HT1080 (cell line): Measurements from ENCODE around the gene CCDC3. TPM values are rescaled to one million over a fixed set of nuclear protein-coding genes. Genes with fewer than 3 reads are reported as not detected.
A peak's percentile ranks its signal among the peaks of the same experiment; 100 is the strongest.

Experiments used
- DNase-seq: peaks from one replicate; pipeline ENCODE4 v3.0.0-alpha.2; 2015; ENCODE audit warnings: low read depth
- total RNA-seq: library from RNA; depleted of rRNA; stranded (reverse); fragments of >200 nt; shearing (Covaris generic); gene quantifications from 2 replicates; pipeline ENCODE4 v1.2.3, GENCODE V29; 2014

CCDC3 gene
- total RNA-seq, 1 experiment from 2014 or later: 0.48 TPM

DNA sequence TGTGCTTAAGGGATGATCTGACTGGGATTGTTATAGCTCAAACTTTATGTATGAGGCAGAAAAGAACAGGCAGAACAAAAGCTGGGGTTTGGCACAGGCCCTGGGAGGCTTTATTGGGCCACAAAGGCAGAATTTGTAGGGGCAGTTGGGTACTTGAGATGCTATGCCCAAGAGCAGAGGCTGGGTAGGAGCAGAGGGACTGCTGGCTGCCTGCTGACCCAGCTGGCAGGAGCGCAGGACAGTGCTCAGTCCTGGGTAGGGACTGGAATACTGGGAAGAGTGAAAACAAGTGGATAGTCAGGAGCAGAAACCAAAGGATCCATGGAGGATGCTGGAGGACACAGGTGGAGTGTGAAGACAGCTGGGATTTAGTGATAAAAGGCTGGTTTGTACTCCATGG lies 75.7 kb downstream of the CCDC3 start:
- no peak for DNase-seq

DNA sequence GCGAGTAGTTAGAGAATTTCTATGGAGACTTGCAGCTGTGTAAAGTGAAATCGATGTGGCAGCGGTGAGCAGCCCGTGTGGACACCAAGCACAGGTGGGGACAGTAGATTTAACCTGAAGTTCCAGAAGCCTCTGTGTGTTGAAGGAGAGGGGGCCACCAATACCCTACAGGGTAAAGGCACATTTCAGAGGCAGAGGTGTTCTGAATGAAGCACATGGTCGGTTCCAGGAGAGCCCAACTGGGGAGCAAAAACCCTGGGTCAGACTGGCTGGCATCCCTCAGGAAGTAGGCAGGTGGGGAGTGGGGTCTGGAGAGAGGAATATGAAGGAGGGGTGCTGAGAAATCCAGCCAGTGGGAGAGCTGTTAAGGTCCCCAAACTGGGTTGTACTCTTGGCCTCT lies 76.6 kb downstream of the CCDC3 start:
- DNase-seq: no peak

DNA sequence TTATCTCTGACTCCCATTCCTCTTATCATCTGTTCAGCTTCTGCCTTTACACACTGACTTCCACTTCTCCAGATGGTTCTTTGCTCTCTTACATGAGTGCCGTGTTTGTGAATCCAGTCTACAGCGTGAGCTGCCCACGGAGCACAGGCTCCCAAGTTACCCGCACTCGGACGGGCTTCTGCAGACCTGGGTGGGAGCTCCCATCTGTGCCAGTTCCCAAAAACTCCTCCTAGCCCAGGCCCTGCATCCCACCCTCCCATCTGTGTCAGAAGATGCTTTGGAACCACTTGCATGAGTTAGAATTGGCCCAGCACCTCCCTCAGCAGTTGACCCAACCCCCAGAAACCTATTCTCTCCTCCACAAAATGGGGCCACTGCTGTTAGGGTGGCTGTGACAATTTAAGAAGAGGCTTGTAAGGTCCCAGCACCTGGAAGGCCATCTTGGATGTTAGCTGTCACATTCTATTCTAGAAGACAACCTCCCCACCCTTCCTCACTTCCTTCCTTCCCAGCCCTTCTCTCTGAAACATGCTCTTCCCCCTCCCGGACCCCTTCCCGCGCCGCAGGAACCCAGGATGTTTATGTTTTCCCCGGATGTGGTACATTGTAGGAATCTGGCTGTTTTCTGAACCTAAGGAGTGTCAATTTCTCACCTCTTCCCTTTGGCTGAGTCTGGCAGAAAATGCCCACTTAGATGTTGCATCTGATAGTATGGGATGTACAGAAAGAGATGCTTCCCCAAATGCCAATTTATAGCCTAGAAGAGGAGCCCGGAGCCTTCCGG lies 79.2 kb downstream of the CCDC3 start:
- peak; percentile 24 for DNase-seq

DNA sequence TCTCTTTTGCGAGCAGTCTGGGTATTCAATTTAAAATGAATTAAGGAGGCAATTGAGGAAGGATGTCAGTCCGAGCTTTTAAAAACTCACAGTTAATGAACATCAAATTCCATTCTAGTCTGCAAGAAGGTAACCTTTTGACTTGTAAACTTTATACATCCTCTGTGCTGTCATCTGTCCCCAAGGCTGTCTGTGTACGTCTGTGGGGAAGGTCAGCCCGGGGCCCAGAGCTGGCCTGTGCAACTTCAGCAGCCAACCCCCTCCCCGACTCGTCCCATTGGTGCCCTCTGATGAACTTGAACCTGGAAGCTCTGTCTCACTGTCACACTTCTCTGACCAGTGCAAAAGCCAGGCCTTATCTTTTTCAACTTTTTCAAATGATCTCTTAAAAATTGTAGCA lies 80.3 kb downstream of the CCDC3 start:
- no peak for DNase-seq

DNA sequence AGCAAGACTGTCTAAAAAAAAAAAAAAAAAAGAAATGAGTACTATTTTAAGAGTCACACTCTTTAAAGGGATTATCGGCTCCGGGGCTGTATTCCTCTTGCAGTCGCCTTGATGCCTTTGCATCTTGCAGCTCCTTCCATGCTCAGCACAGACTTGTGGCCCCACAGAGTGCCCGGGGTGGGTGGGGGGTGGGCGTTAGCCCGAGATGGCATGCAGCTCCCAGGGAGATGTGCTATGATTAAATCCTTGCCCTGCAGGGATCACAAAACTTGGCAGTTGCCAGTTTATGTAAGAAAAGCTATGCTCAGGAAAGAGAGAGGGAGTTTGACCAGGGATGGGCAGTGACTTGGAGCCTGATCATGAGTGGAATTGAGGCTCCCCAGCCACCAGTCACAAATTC lies 81.9 kb downstream of the CCDC3 start:
- no peak for DNase-seq

DNA sequence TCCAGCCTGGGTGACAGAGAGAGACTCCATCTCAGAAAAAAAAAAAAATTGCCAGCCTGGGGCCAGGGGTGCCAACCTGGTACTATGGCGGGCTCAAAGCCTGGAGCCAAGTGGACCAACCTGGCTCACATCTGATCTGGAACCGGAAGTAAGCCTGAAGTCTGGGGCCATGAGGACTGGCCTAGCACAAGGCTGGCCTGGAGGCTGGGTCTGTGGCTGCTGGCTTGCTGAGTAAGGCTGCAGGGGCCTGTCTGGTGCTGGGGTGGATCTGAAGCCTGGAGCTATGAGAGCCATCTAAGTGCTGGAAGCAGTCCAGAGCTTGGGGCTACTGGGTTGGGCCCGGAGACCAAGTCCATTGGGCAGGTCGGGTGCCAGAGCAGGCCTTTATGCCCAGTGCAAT lies 84.9 kb downstream of the CCDC3 start:
- DNase-seq: no peak

DNA sequence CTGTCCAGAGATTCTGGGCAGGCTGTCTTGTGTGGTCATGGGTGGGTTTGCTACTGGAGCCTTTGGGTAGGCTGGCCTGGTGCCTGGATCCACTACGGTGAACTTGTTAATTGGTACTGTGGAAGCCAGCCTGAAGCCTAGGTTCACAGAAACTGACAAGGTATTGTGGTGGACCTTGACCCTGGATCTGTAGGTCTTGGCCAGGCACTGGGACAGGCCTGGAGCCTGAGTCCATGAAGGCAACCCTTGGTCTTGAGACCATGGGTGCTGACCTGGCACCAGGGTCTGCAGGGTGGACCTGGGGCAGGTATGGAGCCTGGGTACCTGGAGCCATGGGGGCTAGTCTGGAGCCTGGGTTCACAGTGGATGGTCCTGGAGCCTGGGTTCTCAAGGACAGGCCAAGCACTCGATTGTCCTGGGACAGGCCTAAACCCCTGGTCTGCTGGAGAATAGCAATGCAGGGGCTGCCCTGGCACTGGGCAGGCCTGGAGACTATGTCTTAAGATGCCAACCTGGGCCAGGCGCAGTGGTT lies 85.8 kb downstream of the CCDC3 start:
- DNase-seq: no peak

DNA sequence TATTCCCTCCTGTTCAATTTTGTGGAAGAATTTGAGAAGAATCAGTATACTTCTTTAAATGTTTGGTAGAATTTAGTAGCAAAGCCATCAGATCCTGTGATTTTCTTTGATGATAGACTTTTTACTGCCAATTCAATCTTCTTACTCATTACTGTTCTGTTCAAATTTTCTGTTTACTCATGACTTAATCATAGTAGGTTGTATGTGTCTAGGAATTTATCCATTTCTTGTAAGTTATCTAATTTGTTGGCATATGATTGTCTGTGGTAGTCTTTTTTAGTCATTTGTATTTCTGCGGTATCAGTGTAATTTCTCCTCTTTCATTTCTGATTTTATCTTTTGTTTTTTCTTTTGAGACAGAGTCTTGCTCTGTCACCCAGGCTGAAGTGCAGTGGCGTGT lies 87.4 kb downstream of the CCDC3 start:
- no peak for DNase-seq

DNA sequence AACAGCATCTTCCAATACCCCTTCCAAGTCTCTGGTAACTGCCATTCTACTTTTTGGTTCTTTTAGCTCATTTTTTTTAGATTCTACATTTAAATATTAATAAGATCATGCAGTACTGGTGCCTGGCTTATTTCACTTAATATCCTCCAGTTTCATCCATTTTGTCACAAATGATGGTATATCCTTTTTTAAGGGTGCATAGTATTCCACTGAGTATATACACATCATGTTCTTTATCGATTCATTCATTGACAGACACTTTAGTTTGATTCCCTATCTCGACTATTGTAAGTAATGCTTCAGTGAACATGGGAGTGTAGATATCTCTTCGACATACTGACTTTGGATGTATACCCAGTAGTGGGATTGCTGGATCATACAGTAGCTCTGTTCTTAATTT lies 89.7 kb downstream of the CCDC3 start:
- DNase-seq: no peak

DNA sequence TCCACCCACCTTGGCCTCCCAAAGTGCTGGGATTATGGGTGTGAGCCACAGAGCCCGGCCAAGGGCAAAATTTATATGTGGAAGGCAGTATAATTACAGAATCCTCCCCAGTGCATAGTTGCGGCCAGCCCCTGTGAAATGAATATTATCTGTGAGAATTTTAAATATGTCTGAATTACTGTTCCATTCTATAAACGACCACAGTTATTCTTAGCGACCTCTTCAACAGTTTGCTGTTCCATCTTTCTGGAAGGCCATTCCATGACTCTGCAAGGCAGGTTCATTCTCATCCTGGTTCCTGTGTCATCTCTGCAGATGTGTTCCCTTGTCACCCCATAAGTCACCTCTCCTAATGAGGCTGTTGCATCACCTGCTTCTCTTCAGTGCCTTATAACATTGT lies 90.7 kb downstream of the CCDC3 start:
- no peak for DNase-seq

DNA sequence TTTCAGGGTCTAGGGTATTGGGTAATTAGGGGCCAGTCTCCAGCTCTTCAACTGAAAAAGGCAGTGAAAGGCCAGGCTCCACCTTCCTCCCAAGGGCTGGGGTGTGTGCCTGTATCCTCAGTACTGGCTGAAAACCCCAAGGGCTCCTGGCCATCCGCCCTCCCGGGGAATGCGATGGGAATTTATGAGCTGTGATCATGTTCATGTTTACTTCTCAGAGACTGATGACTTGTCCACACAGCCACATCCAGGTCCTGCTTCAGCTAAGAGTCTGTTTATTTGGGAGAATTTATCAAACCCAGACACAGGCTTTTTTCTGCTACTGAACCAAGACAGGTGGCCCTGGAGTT lies 91.7 kb downstream of the CCDC3 start:
- no peak for DNase-seq

DNA sequence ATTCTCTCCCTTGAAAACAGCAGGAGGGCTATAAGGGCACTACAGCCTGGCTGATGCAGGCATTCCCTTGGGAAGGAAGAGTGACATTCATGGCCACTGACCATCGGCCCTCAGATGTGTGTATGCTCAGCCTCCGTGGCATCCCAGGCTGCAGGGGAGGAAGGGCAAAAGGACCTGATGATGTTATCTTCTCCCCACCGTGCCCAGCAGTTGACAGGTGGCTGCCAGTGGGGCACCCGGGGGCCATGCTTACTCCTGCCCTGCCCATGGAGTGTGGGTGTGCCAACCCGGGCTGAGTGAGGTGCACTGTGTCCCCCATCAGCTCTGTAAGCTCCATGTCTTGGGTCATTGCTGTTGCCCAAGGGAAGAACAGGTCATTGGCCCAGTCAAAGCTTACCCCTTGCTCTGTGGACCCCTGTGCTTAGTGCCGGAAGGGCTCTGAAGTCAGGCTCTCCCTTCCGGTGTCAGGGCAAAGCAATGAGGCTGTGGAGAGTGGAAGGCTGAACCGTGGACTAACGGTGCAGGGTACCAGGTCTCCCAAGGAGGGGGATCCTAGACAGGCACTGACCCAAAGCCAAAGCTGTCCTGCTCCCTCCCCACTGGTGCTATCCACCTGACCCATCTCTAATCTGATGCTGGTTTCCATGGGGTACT lies 92.2 kb downstream of the CCDC3 start:
- no peak for DNase-seq

DNA sequence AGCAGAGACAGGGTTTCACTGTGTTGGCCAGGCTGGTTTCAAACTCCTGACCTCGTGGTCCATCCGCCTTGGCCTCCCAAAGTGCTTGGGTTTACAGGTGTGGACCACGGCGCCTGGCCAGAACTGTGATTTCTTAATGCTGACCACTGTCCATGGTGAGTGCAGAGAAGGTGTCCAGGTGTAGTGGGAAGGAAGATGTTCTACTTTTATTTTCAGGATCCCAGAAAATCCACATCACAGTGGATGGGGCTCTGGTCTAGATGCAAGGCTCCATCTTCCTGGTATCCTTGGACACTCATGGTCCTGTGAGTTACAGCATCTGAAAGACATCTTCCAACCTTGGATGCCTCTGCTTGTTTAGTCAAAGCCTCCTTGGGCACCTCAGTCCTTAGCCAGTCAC lies 92.7 kb downstream of the CCDC3 start:
- no peak for DNase-seq

DNA sequence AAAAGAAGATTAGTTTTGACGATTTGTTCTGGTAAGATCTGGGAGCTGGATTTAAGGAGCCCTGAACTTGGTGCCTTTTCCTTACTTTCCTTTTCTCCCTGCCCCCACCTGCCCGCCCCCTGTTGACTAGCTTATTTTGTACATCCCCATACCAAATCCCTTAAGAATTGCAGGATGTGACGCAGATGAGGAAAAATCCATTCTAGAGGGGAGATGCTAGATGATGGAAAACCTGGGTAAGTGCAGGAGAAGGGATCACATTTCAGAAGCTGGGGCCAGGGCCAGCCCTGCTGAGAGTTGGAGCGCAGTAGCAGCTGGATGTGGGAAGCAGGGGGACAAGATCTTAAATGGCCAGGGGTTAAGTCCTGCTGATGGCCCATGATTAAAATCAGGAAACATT lies 93.9 kb downstream of the CCDC3 start:
- peak; percentile 71 for DNase-seq

DNA sequence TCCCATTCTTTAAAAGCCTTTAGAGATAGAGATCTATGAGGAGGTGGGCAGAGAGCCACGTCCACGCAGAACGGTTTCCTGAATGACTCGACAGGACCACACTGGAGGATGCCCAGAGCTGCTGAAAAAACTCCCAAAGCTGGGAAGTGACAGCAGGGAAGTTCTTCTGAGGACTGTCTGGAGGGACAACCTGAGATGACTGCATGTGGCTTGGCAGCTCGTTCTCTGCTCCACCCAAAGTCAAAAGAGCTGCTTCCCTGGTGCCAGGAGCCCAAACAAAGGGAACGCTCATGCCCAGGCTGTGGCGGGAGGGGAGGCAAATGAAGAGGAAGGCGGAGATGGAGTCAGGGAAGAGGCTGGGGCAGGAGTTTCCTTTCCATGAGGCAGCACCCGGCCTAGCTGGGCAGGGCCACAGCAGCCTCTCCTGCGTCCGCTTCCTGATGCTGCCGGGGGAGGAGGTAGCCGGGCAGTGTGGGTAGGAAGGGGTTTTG lies 95.4 kb downstream of the CCDC3 start:
- no peak for DNase-seq

DNA sequence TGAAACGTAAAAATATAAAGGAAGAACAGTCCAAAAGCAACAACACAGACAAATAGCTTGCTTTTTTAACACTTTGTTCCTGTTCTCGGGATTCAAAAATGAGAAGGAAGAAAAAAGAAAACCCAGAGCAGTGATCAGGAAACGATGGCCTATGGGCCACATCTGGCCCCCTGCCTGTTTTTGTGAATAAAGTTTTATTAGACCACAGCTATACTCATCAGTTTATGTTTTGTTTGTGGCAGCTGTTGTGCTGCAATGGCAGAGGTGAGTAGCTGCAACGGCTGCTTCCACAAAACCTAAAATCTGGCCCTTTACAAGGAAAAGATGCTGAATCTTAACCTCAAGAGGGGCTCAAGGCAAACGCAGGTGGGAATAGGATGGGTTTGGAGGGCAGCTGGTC lies 96.4 kb downstream of the CCDC3 start:
- no peak for DNase-seq

DNA sequence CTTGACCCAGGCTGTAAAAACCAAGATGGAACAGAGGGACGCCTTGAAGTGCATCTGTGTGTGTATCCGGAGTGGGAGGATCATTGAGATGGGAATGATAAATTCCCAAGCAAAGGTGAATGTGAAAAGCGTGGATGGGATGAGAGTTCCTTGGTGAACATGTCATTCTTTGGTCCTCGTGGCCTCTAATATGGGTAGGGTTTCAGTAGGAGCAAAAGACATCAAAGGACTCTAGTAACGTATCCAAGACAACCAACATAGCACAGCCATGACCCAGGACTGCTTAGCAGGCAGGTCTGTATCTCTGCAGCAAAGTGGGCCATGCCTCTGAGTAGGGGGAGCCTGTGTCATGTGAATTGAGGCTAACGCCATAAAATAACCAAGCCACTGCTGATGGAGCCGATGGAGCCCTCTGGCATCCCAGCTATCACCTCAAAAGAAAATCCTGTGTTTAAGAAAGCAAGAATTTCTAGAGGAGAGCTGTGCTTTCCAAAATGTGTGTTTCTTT lies 98.6 kb downstream of the CCDC3 start:
- no peak for DNase-seq

DNA sequence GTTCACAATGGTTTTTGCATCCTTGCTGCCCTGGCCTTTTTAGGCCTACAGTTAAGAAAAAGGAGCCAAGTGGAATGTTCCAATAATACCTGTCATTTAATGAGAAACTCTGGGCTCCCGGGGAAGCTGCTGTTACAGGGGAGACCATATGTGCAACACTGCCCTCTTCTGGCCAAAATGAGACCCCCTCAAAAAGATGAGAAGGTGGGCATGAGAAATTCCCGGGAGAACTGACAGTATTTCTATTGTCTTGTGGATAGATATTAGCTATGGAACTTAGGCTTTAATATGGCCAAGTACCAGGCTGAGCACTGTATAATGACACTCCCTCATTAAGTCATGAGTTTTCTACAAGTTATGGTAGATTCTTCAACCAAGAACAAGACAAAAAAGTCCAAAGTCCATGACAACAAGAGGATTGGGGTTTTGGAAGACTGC lies 99.4 kb downstream of the CCDC3 start:
- peak; percentile 51 for DNase-seq

DNA sequence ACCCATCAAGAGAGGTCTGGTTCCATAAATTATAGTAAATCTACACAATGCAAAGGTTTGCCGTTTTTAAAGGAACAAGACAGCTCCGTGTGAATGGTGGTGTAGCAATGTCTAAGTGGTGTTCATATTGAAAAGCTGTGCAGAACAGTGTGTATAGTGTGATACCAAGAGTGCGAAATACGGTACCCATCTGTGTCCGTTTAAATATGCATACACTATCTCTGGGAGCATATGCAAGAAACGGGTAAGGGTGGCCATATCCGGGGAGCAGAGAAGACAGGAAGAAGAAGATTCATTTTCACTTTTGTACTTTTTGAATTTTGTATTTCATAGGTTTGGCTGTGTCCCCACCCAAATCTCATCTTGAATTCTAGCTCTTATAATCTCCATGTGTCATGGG lies 102.0 kb downstream of the CCDC3 start:
- no peak for DNase-seq

DNA sequence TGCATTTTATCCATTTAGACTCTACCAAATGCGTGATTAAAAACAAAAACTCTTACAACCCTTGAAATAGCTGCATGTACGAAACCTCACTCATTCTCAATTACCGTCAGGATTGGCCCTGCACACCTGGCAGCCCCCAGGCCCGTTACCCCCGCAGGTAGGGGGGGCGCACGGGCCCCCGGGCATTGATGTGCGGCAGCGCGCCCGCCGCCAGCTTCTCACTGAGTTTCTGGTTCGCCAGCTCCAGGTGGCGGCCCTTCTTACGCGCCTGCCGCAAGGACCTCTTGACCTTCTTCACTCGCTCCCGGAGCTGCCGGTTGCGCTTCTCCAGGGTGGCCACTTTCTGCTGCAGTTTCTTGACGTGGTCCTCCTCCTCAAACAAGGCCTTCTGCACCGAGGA lies 103.2 kb downstream of the CCDC3 start:
- no peak for DNase-seq

DNA sequence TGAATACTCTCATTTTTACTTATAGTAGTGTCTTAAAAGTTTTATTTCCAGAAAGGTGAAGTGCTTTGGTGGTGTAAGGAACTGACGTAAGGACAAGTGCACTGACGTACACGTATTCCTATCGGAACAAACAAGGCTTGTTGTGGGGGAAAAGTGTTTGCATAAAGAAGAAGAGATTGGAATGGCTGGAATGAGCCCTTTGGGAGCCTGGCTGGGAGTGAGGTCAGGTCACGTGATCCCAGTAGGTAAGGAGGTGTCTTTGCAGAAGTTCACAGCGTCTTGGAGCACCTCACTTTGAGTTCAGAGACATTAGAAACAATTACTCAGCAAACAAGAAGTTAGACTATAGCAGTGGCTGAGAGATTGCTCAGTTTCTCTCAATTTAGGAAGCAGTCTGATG lies 104.2 kb downstream of the CCDC3 start:
- DNase-seq: no peak

DNA sequence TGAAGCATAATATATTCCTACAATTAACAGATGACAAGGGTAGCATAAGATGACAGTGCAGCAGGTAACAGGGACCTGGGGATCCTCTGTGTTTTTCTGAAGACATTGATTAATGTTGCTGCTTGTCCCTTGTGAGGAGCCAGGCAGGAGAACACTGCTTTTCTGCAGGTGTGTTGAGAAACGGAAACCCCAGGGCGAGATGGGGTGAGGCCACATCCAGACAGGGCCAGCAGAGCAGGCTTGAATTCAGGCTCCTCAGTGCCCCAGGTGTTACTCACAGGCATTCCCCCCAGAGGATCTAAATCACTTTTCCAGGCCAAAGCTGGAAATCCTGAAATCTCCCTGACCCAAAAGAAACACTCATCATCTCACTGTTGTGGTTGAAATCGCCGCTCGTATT lies 105.3 kb downstream of the CCDC3 start:
- no peak for DNase-seq

DNA sequence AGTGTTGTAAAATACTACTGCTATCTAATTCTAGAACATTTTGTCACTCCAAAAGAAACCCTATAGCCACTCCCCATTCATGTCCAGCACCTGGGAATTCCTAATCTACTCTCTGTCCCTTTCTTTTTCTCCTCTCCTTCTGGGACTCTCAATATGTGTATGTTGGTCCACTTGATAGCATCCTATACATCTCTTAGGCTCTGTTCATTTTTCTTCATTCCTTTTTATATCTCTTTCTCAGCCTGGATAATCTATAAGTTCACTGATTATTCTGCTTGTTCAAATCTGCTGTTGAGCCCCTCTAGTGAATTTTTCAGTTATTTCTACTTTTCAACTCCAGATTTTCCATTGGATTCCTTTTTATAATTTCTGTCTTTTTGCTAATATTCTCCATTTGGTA lies 108.6 kb downstream of the CCDC3 start:
- no peak for DNase-seq
